Mesendoderm (in vitro differentiated cells): ENCODE data around the gene GPRC5B.

Experiments
- DNase-seq: peaks from one replicate; pipeline ENCODE4 v3.0.0; 2013
- H2AK5ac ChIP-seq: 2 replicates; pipeline ENCODE4 v1.6.1; 2013; ENCODE audit warnings: low read length, inconsistent platforms
- H2BK120ac ChIP-seq: 2 replicates; pipeline ENCODE4 v1.6.1; 2013; ENCODE audit warnings: low read depth, mild to moderate bottlenecking, low read length, moderate library complexity, mixed read lengths
- H2BK15ac ChIP-seq: replicated peaks from 2 replicates; pipeline ENCODE4 v1.6.1; 2013; ENCODE audit warnings: low read depth, mild to moderate bottlenecking, moderate library complexity
- H2BK5ac ChIP-seq: 2 replicates; pipeline ENCODE4 v1.6.1; 2013; ENCODE audit warnings: low read length, inconsistent platforms
- H3K18ac ChIP-seq: 2 replicates; pipeline ENCODE4 v1.6.1; 2013; ENCODE audit warnings: mild to moderate bottlenecking, low read length, mixed read lengths
- H3K23ac ChIP-seq: one replicate; pipeline ENCODE4 v1.6.1; 2013; ENCODE audit warnings: low read length
- H3K27ac ChIP-seq: 2 replicates; pipeline ENCODE4 v1.5.1; 2013; ENCODE audit warnings: low read depth, mild to moderate bottlenecking, inconsistent platforms, low read length, moderate library complexity
- H3K27me3 ChIP-seq: 2 replicates; pipeline ENCODE4 v1.6.1; 2013; ENCODE audit warnings: low read length, control low read depth, mild to moderate bottlenecking, inconsistent platforms; ENCODE audit not compliant: insufficient read depth, poor library complexity
- H3K36me3 ChIP-seq: 2 replicates; pipeline ENCODE4 v1.6.1; 2013; ENCODE audit warnings: low read length, inconsistent platforms; ENCODE audit not compliant: control insufficient read depth, insufficient read depth
- H3K4ac ChIP-seq: one replicate; pipeline ENCODE4 v1.6.1; 2013; ENCODE audit warnings: low read depth, mild to moderate bottlenecking, low read length, moderate library complexity
- H3K4me1 ChIP-seq: 2 replicates; pipeline ENCODE4 v1.6.1; 2013; ENCODE audit warnings: low read depth, low read length, inconsistent platforms; ENCODE audit not compliant: control insufficient read depth
- H3K4me2 ChIP-seq: 2 replicates; pipeline ENCODE4 v1.6.1; 2013; ENCODE audit warnings: low read length
- H3K4me3 ChIP-seq: 2 replicates; pipeline ENCODE4 v1.5.1; 2013; ENCODE audit warnings: mild to moderate bottlenecking, low read length
- H3K56ac ChIP-seq: one replicate; pipeline ENCODE4 v1.6.1; 2013; ENCODE audit warnings: low read length
- H3K79me1 ChIP-seq: 2 replicates; pipeline ENCODE4 v1.6.1; 2013; ENCODE audit warnings: low read length, inconsistent platforms
- H3K79me2 ChIP-seq: 2 replicates; pipeline ENCODE4 v1.6.1; 2013; ENCODE audit warnings: mild to moderate bottlenecking, low read length; ENCODE audit not compliant: control insufficient read depth, insufficient read depth
- H3K9ac ChIP-seq: 2 replicates; pipeline ENCODE4 v1.6.1; 2013; ENCODE audit warnings: low read length, inconsistent platforms
- H4K5ac ChIP-seq: one replicate; pipeline ENCODE4 v1.6.1; 2013; ENCODE audit warnings: low read length
- H4K8ac ChIP-seq: one replicate; pipeline ENCODE4 v1.6.1; 2013; ENCODE audit warnings: low read depth, mild to moderate bottlenecking, control low read depth, low read length, moderate library complexity
- WGBS: extraction: QIAGEN DNeasy Blood & Tissue Kit; methylation state at CpG from one replicate; pipeline ENCODE4 v1.1.7; 2013; ENCODE audit warnings: low lambda C conversion rate, missing lambda C conversion rate; ENCODE audit not compliant: insufficient coverage; ENCODE audit errors: extremely low coverage; 5-methylcytosine and 5-hydroxymethylcytosine counted together

The GPRC5B gene

DNA sequence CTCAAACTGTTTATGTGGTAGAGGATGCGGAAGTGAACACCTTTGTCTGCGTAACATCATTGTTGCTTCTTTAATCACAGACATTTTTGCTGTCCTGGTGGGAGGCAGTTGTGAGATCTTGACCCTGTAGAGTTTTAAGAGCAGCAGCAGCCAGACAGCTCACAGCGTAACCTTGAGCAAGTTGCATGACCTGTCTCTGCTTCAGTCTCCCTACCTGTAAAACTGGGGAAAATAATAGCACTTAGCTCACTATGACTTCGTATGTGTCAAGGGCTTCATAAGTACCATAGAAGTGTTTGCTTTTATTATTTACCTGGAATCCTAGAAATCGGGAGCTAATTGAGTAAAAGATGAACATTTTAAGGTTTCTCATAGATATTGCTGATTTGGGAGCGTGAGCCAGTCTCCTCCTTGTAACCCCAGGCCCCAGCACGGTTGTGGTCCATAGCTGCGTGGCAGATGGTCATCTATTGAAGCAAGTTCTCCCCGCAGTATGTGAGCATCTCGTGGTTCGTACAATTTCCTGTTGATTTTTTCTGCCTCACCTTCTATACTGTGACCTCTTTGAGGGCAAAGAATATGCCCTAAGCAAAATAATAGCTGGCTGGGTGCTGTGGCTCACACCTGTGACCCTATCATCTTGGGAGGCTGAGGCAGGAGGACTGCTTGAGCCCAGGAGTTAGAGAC is 34.4 kb downstream of the GPRC5B start:
- no peak for DNase-seq
- WGBS, result no CpG with 5 or more reads among the region's 11 CpGs
- Histone ChIP-seq H3K56ac (no peak overlapping the region), H3K36me3 (no peaks in the 10 kb centered on the region), H3K4me1 (peaks cover 15% of the 10 kb centered on the region), H3K9ac (no peak overlapping the region), H3K27ac (no peak overlapping the region), H3K23ac (no peak overlapping the region), H2BK15ac (no peak overlapping the region), H4K8ac (no peak overlapping the region), H2BK120ac (no peak overlapping the region), H3K4me3 (no peak overlapping the region), H2AK5ac (no peak overlapping the region), H4K5ac (no peak overlapping the region), H3K4me2 (no peak overlapping the region), H3K27me3 (no peaks in the 10 kb centered on the region), H3K18ac (no peak overlapping the region), H3K4ac (no peak overlapping the region), H2BK5ac (no peak overlapping the region), H3K79me1 (no peaks in the 10 kb centered on the region), H3K79me2 (no peaks in the 10 kb centered on the region)

DNA sequence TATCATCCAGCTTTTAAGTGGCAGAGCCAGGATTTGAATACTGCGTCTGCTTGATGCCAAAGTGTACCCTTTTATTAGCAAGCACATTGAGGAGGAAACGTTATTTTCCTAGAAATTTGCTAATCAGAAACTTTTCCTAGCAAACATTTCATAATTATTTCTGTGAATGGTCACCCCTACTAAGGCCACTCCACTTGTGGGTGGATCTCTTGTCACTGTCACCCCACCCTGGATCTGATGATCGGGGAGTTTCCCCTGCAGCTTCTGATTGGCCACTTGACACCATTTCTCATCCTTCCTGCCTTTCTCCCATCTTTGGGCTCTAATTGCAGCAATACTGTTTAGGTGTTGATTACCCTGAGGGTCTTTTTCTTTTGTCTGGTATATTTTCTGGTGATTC is 35.9 kb downstream of the GPRC5B start:
- H4K5ac ChIP-seq, result no peak overlapping the region
- DNase-seq, result no peak
- H2BK15ac ChIP-seq, result no peak overlapping the region
- WGBS, result no CpG with 5 or more reads among the region's 3 CpGs
- peaks cover 8% of the 10 kb centered on the region for H3K4me1 ChIP-seq
- H3K79me1 ChIP-seq, result no peaks in the 10 kb centered on the region
- no peaks in the 10 kb centered on the region for H3K36me3 ChIP-seq
- no peak overlapping the region for H3K27ac ChIP-seq
- no peaks in the 10 kb centered on the region for H3K79me2 ChIP-seq
- no peak overlapping the region for H3K4ac ChIP-seq
- no peak overlapping the region for H2BK120ac ChIP-seq
- H2AK5ac ChIP-seq, result no peak overlapping the region
- no peak overlapping the region for H3K4me2 ChIP-seq
- no peak overlapping the region for H3K23ac ChIP-seq
- H3K4me3 ChIP-seq, result no peak overlapping the region
- H3K18ac ChIP-seq, result no peak overlapping the region
- no peaks in the 10 kb centered on the region for H3K27me3 ChIP-seq
- H4K8ac ChIP-seq, result no peak overlapping the region
- no peak overlapping the region for H3K9ac ChIP-seq
- no peak overlapping the region for H3K56ac ChIP-seq
- no peak overlapping the region for H2BK5ac ChIP-seq

DNA sequence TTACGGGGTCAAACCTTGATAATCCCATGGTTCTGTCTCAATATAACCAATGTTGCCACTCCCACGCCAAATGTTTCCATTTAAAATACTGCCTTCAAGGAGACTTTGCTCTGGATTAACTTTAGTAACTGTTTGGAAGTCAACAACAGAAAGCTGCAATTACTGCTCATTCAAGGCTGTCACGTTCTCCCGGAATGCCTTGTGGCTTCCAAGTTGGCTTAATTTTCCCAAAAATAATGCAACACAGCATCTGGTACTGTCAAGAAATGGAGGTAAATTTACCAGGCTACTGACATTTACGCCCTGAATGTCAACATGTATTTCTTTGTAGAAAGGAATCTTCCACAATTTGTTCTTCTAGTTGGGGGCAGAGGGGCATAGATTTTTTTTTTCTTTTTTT is 38.2 kb downstream of the GPRC5B start:
- Histone ChIP-seq H4K5ac (no peak overlapping the region), H3K79me1 (no peaks in the 10 kb centered on the region), H3K56ac (no peak overlapping the region), H4K8ac (no peak overlapping the region), H2BK5ac (no peak overlapping the region), H3K4ac (no peak overlapping the region), H3K27me3 (no peaks in the 10 kb centered on the region), H3K36me3 (no peaks in the 10 kb centered on the region), H3K18ac (no peak overlapping the region), H3K9ac (no peak overlapping the region), H2AK5ac (no peak overlapping the region), H3K23ac (no peak overlapping the region), H3K4me1 (peaks cover under 1% of the 10 kb centered on the region), H3K4me2 (no peak overlapping the region), H2BK15ac (no peak overlapping the region), H3K4me3 (no peak overlapping the region), H3K27ac (no peak overlapping the region), H2BK120ac (no peak overlapping the region), H3K79me2 (no peaks in the 10 kb centered on the region)
- no peak for DNase-seq
- no CpG with 5 or more reads among the region's 5 CpGs for WGBS

DNA sequence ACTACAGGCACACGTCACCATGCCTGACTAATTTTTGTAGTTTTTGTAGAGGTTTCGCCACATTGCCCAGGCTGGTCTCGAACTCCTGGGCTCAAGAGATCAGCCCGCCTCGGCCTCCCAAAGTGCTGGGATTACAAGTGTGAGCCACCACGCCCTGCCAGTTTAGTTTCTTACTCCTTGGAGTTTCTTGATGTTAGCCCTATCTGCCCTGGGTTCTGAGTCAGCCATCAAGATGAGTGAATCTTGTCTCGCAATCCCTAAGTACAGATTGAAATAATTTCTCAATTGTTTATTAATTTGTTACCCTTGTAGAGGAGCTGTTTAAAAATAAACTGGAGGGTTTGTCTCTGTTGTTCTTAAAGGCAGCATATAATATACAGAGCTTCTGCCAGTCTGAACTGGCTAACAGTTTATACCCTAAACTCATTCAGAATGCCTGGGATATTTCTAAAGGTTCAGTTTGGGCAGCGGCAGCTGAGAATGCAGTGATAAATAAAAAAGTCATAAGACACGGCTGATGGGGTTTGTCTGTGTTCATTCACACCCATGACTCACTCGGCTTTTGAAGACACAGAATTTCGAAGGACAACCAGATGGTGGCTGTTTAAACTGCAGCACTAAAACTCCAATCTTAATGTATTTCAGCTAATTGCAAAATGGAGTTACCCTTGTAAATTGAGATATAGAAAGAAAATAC is 39.6 kb downstream of the GPRC5B start:
- Histone ChIP-seq H3K36me3 (no peaks in the 10 kb centered on the region), H3K27me3 (no peaks in the 10 kb centered on the region), H3K9ac (no peak overlapping the region), H4K5ac (no peak overlapping the region), H2BK120ac (no peak overlapping the region), H3K79me1 (no peaks in the 10 kb centered on the region), H3K4me3 (no peak overlapping the region), H2AK5ac (no peak overlapping the region), H3K56ac (no peak overlapping the region), H3K18ac (no peak overlapping the region), H3K27ac (no peak overlapping the region), H3K79me2 (no peaks in the 10 kb centered on the region), H2BK15ac (no peak overlapping the region), H4K8ac (no peak overlapping the region), H3K23ac (no peak overlapping the region), H3K4me2 (no peak overlapping the region), H2BK5ac (no peak overlapping the region), H3K4ac (no peak overlapping the region), H3K4me1 (no peaks in the 10 kb centered on the region)
- no CpG with 5 or more reads among the region's 11 CpGs for WGBS
- no peak for DNase-seq

DNA sequence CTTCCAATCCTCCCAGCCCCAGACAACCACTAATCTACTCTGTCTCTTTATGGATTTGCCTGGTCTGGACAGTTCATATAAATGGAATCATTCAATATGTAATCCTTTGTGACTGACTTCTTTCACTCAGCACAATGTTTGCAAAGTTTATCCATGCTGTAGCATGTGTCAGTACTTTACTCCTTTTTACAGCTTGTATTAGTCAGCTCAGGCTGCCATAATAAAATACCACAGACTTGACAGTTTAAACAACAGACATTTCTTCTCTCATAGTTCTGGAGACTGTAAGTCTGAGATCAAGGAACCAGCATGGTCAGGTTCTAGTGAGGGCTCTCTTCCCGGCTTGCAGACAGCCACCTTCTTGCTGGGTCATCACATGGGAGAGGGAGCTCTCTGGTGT is 41.3 kb downstream of the GPRC5B start:
- Histone ChIP-seq H3K56ac (no peak overlapping the region), H3K27me3 (no peaks in the 10 kb centered on the region), H3K4ac (no peak overlapping the region), H2AK5ac (no peak overlapping the region), H3K79me2 (no peaks in the 10 kb centered on the region), H3K4me3 (no peak overlapping the region), H2BK15ac (no peak overlapping the region), H3K4me2 (no peak overlapping the region), H3K23ac (no peak overlapping the region), H3K9ac (no peak overlapping the region), H3K36me3 (no peaks in the 10 kb centered on the region), H4K8ac (no peak overlapping the region), H3K79me1 (no peaks in the 10 kb centered on the region), H2BK120ac (no peak overlapping the region), H3K27ac (no peak overlapping the region), H4K5ac (no peak overlapping the region), H3K4me1 (no peaks in the 10 kb centered on the region), H2BK5ac (no peak overlapping the region), H3K18ac (no peak overlapping the region)
- no peak for DNase-seq
- no CpG with 5 or more reads among the region's 1 CpG for WGBS
